Spinal cord (tissue), 10 donors: ENCODE data around the gene SEZ6L. TPM values are rescaled to one million over a fixed set of nuclear protein-coding genes. Genes with fewer than 3 reads are reported as not detected.

Source experiments
- DNase-seq, 6 donors: peaks; one replicate each; pipeline versions ENCODE4 v3.0.0 to v3.0.0-alpha.2; 2013 to 2015; ENCODE audit warnings: low spot score in 6 of 6, low read depth in 4 of 6
- H3K27ac ChIP-seq: one replicate; pipeline ENCODE4 v1.5.1; 2013; ENCODE audit warnings: low read depth, low read length, control low read depth
- H3K27me3 ChIP-seq: one replicate; pipeline ENCODE4 v1.6.1; 2013; ENCODE audit warnings: low read length; ENCODE audit not compliant: control insufficient read depth, insufficient read depth
- H3K36me3 ChIP-seq: one replicate; pipeline ENCODE4 v1.6.1; 2013; ENCODE audit warnings: low read length; ENCODE audit not compliant: control insufficient read depth, insufficient read depth
- H3K4me1 ChIP-seq: one replicate; pipeline ENCODE4 v1.6.1; 2013; ENCODE audit warnings: low read length; ENCODE audit not compliant: control insufficient read depth, insufficient read depth
- H3K4me3 ChIP-seq: one replicate; pipeline ENCODE4 v1.5.1; 2013; ENCODE audit warnings: low read depth, low read length, control low read depth
- H3K9me3 ChIP-seq: one replicate; pipeline ENCODE4 v1.6.1; 2013; ENCODE audit warnings: low read length; ENCODE audit not compliant: control insufficient read depth, insufficient read depth
- WGBS: methylation state at CpG from one replicate; pipeline ENCODE4 v1.1.5; 2013; ENCODE audit warnings: missing lambda C conversion rate; ENCODE audit not compliant: insufficient coverage; 5-methylcytosine and 5-hydroxymethylcytosine counted together
- polyA plus RNA-seq, 2 donors: library from polyadenylated mRNA; unstranded; fragments of 120-200 nt; gene quantifications; one replicate each; pipeline ENCODE4 v1.2.1, GENCODE V29; 2013; ENCODE audit not compliant: insufficient read length in 2 of 2
- total RNA-seq, 2 donors: library from RNA; depleted of rRNA in 1 of 2; stranded (reverse); fragments of 120-200 nt in 1 of 2; fragments of >200 nt in 1 of 2; gene quantifications; one replicate each; pipeline versions ENCODE4 v1.2.3 to v1.2.4, GENCODE V29; 2013 to 2014
- donor health status: healthy.

Gene SEZ6L
- total and polyA plus RNA-seq, 4 donors = 31.6 to 115 (median 87.4) TPM

DNA sequence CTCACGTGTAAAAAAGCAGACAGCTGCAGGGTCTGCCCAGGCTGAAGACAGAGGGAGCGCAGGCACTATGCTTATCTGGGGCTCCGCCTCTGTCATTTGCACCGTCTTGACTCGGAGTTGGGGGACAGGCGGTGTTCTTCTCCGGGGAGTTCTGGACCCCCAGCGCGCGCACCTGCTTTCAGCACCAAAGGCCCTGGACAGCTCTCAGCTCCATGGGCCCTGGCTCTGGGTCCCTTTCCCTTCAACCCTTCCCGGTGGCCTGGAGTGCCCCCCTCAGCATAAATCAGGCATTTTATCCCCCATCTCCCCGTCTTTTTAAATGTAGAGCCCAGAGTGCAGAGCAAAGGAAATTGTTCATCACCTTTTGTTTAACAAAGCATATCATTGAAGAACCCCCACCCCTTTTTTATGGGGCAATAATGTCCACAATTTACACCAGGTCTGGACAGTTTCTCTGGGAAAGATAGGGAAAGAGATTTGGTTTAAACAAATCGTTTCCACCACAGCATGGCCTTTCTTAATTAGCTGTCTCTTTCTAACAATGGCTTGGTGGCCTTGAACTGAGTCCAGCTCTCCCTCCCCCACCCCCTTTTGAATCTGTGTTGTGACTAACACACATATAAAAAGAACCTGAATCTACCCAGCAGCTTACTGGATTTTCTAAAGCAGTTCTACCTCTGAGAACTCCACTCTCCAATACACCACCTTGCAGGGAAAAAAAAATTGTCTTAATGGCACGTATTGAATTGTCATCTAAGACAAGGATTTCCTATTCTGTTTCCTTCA is 1.7 kb downstream of the SEZ6L start:
- peak overlapping the region; percentile 55 for H3K27ac ChIP-seq
- H3K27me3 ChIP-seq = peaks cover 10% of the 10 kb centered on the region
- peaks cover 34% of the 10 kb centered on the region for H3K4me1 ChIP-seq
- H3K36me3 ChIP-seq = no peaks in the 10 kb centered on the region
- no peaks in the 10 kb centered on the region for H3K9me3 ChIP-seq
- 2% methylated on average over 12 of the region's 14 CpGs for WGBS
- H3K4me3 ChIP-seq = peak overlapping the region; percentile 61
- DNase-seq = peak in 4 of 6 donors; percentile 54 to 90 (median 76)

DNA sequence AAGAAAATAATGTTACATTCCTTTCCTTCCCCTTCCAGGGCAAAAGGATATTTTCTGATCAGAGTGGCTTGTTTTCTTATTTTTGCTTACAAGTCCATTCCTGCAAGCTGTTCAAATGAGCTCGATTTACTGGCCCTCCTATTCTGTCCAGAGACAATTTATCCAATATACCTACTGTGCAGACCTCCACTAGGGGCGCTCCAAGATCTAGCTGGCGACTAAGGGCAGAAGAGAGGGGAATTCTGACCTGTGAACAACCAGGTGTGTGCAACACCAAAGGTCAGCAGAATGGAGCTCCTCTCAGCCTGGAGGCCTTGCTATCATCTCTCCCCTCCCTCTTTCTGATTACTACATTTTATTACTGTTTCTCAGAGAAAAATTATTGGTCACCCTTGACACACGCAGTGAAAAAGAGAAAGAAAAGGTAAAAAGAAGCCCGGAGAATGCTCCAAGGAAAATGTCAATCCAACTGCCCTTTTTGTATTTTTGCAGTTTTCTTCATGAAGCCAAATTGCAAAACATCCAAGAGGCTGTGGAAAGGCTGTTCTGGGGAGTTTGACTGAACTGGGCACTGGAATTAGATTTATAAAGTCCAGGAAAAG is 3.2 kb downstream of the SEZ6L start:
- H3K9me3 ChIP-seq = no peaks in the 10 kb centered on the region
- no peaks in the 10 kb centered on the region for H3K36me3 ChIP-seq
- 29% methylated on average over 3 of the region's 5 CpGs for WGBS
- no peak overlapping the region for H3K4me3 ChIP-seq
- H3K27ac ChIP-seq = no peak overlapping the region
- H3K27me3 ChIP-seq = peaks cover 10% of the 10 kb centered on the region
- peaks cover 34% of the 10 kb centered on the region for H3K4me1 ChIP-seq
- DNase-seq = peak in 3 of 6 donors; percentile 63 to 87 (median 78)

DNA sequence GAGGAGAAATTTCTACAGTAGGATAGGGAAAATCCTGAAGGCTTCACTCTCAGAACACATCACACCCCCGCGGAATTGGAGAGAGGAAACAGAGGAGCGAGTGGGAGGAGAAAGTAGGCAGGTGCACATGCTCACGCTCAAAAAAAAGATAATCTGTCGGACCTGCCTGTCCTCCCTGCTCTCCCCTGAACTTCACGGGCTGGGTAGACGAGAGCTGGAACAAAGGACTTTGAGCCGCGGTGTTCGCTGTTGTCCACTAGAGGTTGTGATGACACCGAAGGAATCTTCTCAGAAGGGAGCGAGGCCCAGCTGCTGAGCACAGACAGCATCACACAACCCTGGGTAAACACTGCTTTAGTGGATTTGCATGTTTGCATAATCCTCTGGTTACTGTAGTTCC is 5.0 kb downstream of the SEZ6L start:
- H3K9me3 ChIP-seq = no peaks in the 10 kb centered on the region
- no peak overlapping the region for H3K27ac ChIP-seq
- no peak overlapping the region for H3K4me3 ChIP-seq
- peaks cover 20% of the 10 kb centered on the region for H3K4me1 ChIP-seq
- WGBS = 26% methylated on average over 12 of the region's 12 CpGs
- peaks cover 10% of the 10 kb centered on the region for H3K27me3 ChIP-seq
- H3K36me3 ChIP-seq = no peaks in the 10 kb centered on the region
- DNase-seq = peak in 3 of 6 donors; percentile 57 to 94 (median 77)

DNA sequence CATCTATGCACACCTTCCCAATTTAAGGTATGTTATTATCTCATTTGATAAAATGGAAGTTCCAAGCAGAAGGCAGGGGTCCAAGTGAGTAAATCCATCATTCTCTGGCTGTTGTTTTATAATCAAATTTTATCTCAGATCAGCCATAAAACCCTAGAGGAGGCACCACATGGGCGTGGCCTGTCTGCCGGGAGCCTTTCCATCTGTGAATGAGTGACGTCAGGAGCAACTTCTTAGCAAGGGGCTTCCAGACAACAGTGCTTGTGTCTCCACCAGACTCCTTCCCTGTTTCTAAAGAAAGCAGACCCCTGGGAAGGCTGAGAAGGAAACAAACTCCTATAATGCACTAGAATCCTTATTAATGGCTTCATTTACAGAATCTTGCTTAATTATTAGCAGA is 13.5 kb downstream of the SEZ6L start:
- no peaks in the 10 kb centered on the region for H3K36me3 ChIP-seq
- H3K4me3 ChIP-seq = no peak overlapping the region
- 36% methylated on average over 2 of the region's 3 CpGs for WGBS
- no peak overlapping the region for H3K27ac ChIP-seq
- H3K9me3 ChIP-seq = no peaks in the 10 kb centered on the region
- no peaks in the 10 kb centered on the region for H3K27me3 ChIP-seq
- peak in 2 of 6 donors; percentile 32 to 65 for DNase-seq
- H3K4me1 ChIP-seq = no peaks in the 10 kb centered on the region

DNA sequence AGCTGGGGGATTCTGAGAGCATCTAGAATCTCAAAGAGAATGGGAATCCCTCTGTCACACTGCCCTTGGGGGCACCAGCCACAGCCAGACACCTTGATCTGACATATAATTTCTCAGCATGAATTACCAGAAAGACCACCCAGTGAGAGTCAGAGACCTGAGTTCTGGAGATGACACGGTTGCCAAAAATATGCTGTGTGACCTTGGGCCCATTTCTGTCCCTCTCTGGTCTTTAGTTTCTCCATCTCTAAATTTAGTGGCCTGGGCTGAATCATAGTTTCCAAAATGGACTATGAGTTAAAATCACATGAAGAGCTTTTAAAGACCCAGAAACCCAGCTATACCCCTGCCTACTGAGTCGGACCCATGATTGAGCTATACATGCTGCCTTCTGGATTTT is 15.9 kb downstream of the SEZ6L start:
- no peaks in the 10 kb centered on the region for H3K36me3 ChIP-seq
- 100% methylated on average over 2 of the region's 2 CpGs for WGBS
- DNase-seq = no peak

DNA sequence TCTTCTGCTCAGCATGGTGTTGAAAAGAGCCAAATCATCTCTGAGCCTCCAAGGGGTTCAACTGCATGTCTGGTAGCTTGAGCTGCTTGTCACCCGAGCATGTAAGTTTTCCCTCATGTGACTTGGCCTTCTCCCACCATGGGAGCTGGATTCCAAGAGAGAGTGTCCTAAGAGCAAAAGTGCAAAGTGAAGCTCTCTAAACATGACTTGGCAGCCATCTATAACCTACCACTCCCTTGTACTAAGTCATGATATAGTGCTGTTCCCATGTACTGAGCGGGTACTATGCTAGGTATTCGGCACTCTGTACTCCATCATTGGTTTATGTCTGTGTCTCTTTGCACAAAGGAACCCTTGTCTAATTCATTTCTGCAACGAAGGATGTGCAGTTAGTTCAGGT is 19.1 kb downstream of the SEZ6L start:
- 24% methylated on average over 2 of the region's 4 CpGs for WGBS
- H3K27me3 ChIP-seq = no peaks in the 10 kb centered on the region
- H3K36me3 ChIP-seq = no peaks in the 10 kb centered on the region
- H3K4me1 ChIP-seq = no peaks in the 10 kb centered on the region
- H3K27ac ChIP-seq = no peak overlapping the region
- no peak overlapping the region for H3K4me3 ChIP-seq
- no peaks in the 10 kb centered on the region for H3K9me3 ChIP-seq
- no peak for DNase-seq

More for the DNA sequence above, 15.9 kb downstream of the SEZ6L start:
- Histone ChIP-seq H3K9me3 (no peaks in the 10 kb centered on the region), H3K4me1 (no peaks in the 10 kb centered on the region), H3K4me3 (no peak overlapping the region), H3K27me3 (no peaks in the 10 kb centered on the region), H3K27ac (no peak overlapping the region)

DNA sequence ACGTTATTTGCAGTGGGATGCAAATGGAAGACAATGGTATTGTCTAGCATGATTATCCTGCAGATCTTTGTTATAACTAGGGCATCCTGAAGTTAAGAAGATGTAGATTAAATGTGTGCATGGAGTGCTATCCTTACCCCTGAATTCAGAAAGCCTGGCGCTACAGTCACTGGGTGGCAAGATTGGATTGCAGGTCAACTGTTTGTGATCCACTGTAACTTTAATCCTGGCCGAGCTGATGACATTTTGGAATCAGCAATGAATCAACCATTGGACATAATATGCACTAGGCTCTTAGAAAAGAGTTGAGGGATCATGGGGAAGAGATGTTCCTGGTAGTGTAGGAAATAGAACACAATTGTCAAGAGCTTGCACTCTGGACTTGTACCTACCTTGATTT is 25.1 kb downstream of the SEZ6L start:
- no peaks in the 10 kb centered on the region for H3K36me3 ChIP-seq
- WGBS = 78% methylated on average over 3 of the region's 3 CpGs
- H3K9me3 ChIP-seq = no peaks in the 10 kb centered on the region
- H3K4me1 ChIP-seq = no peaks in the 10 kb centered on the region
- no peak overlapping the region for H3K27ac ChIP-seq
- no peaks in the 10 kb centered on the region for H3K27me3 ChIP-seq
- H3K4me3 ChIP-seq = no peak overlapping the region
- no peak for DNase-seq

DNA sequence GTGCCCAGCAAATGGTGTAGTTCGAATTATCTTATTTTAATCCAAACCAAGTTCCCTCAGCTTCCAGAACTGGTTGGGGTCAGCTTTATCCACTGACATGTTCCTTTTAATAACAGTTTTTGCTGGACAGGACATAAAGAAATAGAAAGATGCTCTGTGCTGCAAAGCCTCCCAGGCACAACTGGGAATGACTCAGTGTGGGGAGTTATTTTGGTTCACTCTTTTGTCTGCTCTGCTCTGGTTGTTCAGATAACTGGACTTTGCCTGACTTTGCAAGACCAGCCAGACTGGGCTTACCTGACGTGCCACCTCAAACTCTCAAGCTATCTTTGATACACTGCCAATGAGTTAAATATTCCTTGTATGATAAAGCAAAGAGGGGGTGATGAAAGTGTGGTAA is 25.6 kb downstream of the SEZ6L start:
- no CpG with 5 or more reads among the region's 2 CpGs for WGBS
- DNase-seq = no peak
- Histone ChIP-seq H3K4me1 (no peaks in the 10 kb centered on the region), H3K27ac (no peak overlapping the region), H3K27me3 (no peaks in the 10 kb centered on the region), H3K9me3 (no peaks in the 10 kb centered on the region), H3K36me3 (no peaks in the 10 kb centered on the region), H3K4me3 (no peak overlapping the region)

DNA sequence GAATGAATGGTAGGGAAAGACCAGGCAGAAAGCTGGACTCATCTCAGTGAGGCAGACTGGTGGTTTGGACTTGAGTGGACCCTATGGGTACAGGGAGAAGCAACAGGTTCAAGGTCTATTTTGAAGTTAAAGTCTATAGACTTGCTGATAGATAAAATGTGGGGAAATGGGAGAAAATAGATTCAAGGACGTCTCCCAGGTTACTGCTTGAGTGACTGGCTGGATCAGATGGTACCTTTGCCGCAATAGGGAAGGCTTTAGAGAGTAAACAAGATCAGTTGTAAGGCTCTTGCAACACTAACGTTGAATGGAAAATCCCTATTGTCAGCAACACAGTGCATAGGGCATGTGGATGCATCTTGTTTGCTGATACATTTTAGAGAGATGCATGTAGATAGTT is 27.4 kb downstream of the SEZ6L start:
- H3K27me3 ChIP-seq = no peaks in the 10 kb centered on the region
- DNase-seq = no peak
- H3K36me3 ChIP-seq = no peaks in the 10 kb centered on the region
- H3K4me3 ChIP-seq = no peak overlapping the region
- 75% methylated on average over 2 of the region's 3 CpGs for WGBS
- H3K27ac ChIP-seq = no peak overlapping the region
- H3K9me3 ChIP-seq = no peaks in the 10 kb centered on the region
- H3K4me1 ChIP-seq = no peaks in the 10 kb centered on the region

DNA sequence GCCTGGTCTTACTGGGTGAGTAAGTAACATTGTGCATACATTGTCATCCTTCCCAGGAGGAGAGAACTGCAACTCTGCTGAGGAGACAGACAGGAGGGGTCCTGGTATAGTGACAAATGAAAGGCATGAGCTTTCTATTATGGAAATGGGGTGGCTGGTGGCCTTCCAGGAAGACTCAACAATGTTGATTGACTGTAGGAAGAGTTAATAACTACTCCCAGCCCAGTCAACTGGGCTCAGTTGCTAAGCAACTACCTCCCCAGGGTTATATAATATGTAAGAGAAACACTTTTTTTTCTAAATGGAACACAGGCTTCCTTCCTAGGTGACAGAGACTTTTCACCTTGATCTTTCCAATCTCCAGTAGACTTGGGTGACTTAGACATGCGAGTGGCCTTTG is 28.2 kb downstream of the SEZ6L start:
- H3K36me3 ChIP-seq = no peaks in the 10 kb centered on the region
- H3K27ac ChIP-seq = no peak overlapping the region
- H3K9me3 ChIP-seq = no peaks in the 10 kb centered on the region
- H3K27me3 ChIP-seq = no peaks in the 10 kb centered on the region
- H3K4me3 ChIP-seq = no peak overlapping the region
- H3K4me1 ChIP-seq = no peaks in the 10 kb centered on the region
- DNase-seq = peak in 1 of 6 donors; percentile 64
- no CpG with 5 or more reads among the region's 1 CpG for WGBS
